Uterus (tissue), 2 donors: Measurements from ENCODE around the gene TBC1D5.

Experiments
- CTCF ChIP-seq, 4 experiments: fragments of 200-600 bp in 2 of 4; fragments of 450-650 bp in 2 of 4; sonication (generic) in 2 of 4; IDR thresholded peaks; one replicate each; pipeline ENCODE4 v1.5.1; 2016 to 2019; ENCODE audit warnings: antibody characterized with exemption in 4 of 4, mild to moderate bottlenecking in 2 of 4, moderate library complexity in 1 of 4
- POLR2A ChIP-seq, 2 donors: fragments of 450-650 bp; IDR thresholded peaks; one replicate each; pipeline ENCODE4 v1.6.1; 2016; ENCODE audit warnings: antibody characterized with exemption in 2 of 2, mild to moderate bottlenecking in 1 of 2, moderate library complexity in 1 of 2

DNA sequence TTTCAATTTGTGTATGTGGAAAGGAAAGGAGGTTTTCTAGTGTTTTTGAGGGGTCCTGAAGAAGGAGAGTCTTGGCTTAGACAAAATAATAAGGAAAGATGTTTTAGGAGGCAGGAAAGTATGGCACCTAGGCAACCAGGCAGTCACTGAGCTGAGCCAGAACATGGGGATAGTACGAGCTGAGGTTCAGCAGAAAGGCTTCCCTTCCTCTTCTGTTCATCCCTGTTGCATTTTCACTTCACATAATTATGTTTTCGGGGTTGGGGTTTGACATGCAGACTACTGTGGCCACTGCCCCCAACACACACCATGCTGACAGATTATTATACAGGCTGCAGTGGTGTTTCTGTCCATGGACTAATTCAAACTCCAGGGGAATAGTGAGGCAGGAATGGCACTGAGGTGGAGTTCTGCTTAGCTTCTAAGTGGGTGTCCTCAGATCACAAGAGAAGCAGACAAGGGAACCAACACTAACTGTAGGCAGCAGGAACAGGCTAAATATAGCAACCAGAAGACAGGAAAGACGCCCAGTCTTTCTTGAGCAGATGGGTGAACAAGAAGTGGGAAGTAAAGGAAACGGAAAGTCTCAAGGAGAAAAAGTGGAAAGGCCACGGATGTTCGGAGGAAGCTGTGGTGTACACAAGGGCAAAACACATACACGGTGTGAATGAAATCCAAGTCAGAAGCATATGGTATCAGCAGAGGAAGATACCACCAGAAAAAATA lies 551.9 kb downstream of the TBC1D5 start:
- TF ChIP-seq CTCF (IDR thresholded peaks at IDR 0.05), result no peak
- no peak for TF ChIP-seq POLR2A (IDR thresholded peaks at IDR 0.05)
